ENCODE results near the gene SLC7A7. TPM values are rescaled to one million over a fixed set of nuclear protein-coding genes. Genes with fewer than 3 reads are reported as not detected.
"Not testable (repeated sequence)": the region's sequence is repeated elsewhere in the genome, so short reads cannot be mapped to it uniquely, and the experiment has no call there.

Gene SLC7A7
- polyA plus RNA-seq, 2 of the 4 experiments (the other 2 are of a cell fraction) = 44.2 to 86.8 TPM

GRCh38 chr14:22829661-22830442 is 14.6 kb upstream of the SLC7A7 start, which contains the start of gene MRPL52 (continued):
- peak; percentile 4; the same call in 1 of the 2 replicates for TF ChIP-seq HOXB13 (CRISPR knock-in tag; IDR thresholded peaks at IDR 0.05; ENCODE audit: low read depth)
- TF ChIP-seq JUNB (IDR thresholded peaks at IDR 0.05) = no peak
- TF ChIP-seq USF2 (IDR thresholded peaks at IDR 0.05) = no peak
- no peak for TF ChIP-seq EP300 (IDR thresholded peaks at IDR 0.05)
- no peak for TF ChIP-seq PBX3 (IDR thresholded peaks at IDR 0.05)
- TF ChIP-seq POLR2A (IDR thresholded peaks at IDR 0.05; ENCODE audit: low read length) = peak; percentile 77
- no peak for TF ChIP-seq ELK1 (IDR thresholded peaks at IDR 0.05; ENCODE audit: low read depth, low read length)
- TF ChIP-seq KDM1A (IDR thresholded peaks at IDR 0.05; ENCODE audit: low read depth) = no peak
- TF ChIP-seq MAZ (IDR thresholded peaks at IDR 0.05; ENCODE audit: borderline replicate concordance, low read depth, low read length) = no peak
- TF ChIP-seq NPAS2 (CRISPR knock-in tag; IDR thresholded peaks at IDR 0.05; ENCODE audit: borderline replicate concordance) = no peak
- no peak for TF ChIP-seq HEYL (CRISPR knock-in tag; IDR thresholded peaks at IDR 0.05)
- peak; percentile 92 for TF ChIP-seq MYC (IDR thresholded peaks at IDR 0.05; ENCODE audit: borderline replicate concordance, low read length)

- Histone ChIP-seq H3K27ac (peak overlapping the region; percentile 81 to 93), H3K4me1 (peaks cover 15% of the 10 kb centered on the region), H3K4me3 (peak overlapping the region; percentile 67), H3K4me2 (peak overlapping the region; percentile 52)
- FAIRE-seq; DNase-seq (ENCODE audit: low read depth in 1 of 2, low spot score in 1 of 2); ATAC-seq; H3K9me3 ChIP-seq: not testable (repeated sequence)
- ChIA-PET CTCF (interaction anchor here (0.6 to 11.7 kb wide), 5 partner anchors 22 to 272 kb away, joined by 3 to 259 read pairs (median 7); no protein-coding TSS in a partner anchor), POLR2A (interaction anchor here (1.3 kb wide), 1 partner anchor 239 kb away, joined by 3 read pairs; no protein-coding TSS in a partner anchor)
- TF ChIP-seq EHMT2 (IDR thresholded peaks at IDR 0.05; ENCODE audit: low read depth) (0 out of 2 replicates have a peak, but pooled peaks have one; percentile 61), HOXB13 (CRISPR knock-in tag; IDR thresholded peaks at IDR 0.05; ENCODE audit: low read depth) (0 out of 2 replicates have a peak, but pooled peaks have one; percentile 8)
- WGBS (ENCODE audit: missing lambda C conversion rate) = 77% methylated on average over 12 of the region's 12 CpGs
Observed at GRCh38 chr14:22829076-22829660, 13.9 kb upstream of the SLC7A7 start.

- FAIRE-seq (no peak), ATAC-seq (peak; percentile 35 to 41; a peak in 5 of 6 replicates), DNase-seq (ENCODE audit: low read depth in 1 of 2, low spot score in 1 of 2) (peak; percentile 61 to 81)
- no peaks in the 10 kb centered on the region for H3K9me3 ChIP-seq
- 37% methylated on average over 8 of the region's 8 CpGs for WGBS (ENCODE audit: missing lambda C conversion rate)
- POLR2A ChIA-PET = interaction anchor here (0.7 kb wide), 1 partner anchor 29 kb away, joined by 3 read pairs; no protein-coding TSS in a partner anchor
- H3K4me2 ChIP-seq = peak overlapping the region; percentile 59
- TF ChIP-seq TP53 (CRISPR knock-in tag; IDR thresholded peaks at IDR 0.05) (no peak), MAFK (IDR thresholded peaks at IDR 0.05; ENCODE audit: partially characterized antibody) (peak; percentile 74)
- H3K4me1 ChIP-seq = peaks cover 54% of the 10 kb centered on the region
- peak overlapping the region; percentile 66 to 93 for H3K27ac ChIP-seq
- CTCF ChIA-PET = interaction anchor here (0.6 to 11.7 kb wide), 12 partner anchors 26 to 269 kb away, joined by 3 to 259 read pairs (median 3); partner anchors contain the start of gene ABHD4
- H3K4me3 ChIP-seq = no peak overlapping the region
Observed at GRCh38 chr14:22824711-22825359, 9.6 kb upstream of the SLC7A7 start.
